Vein endothelial cell (primary cell): Measurements from ENCODE around the gene HACD4. TPM values are rescaled to one million over a fixed set of nuclear protein-coding genes. Genes with fewer than 3 reads are reported as not detected.

Experiments used
- total RNA-seq: library from RNA; depleted of rRNA; stranded (reverse); fragments of >200 nt; gene quantifications from 2 replicates; pipeline ENCODE4 v1.2.3, GENCODE V29; 2012

HACD4 gene, protein sequence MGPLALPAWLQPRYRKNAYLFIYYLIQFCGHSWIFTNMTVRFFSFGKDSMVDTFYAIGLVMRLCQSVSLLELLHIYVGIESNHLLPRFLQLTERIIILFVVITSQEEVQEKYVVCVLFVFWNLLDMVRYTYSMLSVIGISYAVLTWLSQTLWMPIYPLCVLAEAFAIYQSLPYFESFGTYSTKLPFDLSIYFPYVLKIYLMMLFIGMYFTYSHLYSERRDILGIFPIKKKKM
- 0.19 and 0.98 TPM in 2 replicates for total RNA-seq

DNA sequence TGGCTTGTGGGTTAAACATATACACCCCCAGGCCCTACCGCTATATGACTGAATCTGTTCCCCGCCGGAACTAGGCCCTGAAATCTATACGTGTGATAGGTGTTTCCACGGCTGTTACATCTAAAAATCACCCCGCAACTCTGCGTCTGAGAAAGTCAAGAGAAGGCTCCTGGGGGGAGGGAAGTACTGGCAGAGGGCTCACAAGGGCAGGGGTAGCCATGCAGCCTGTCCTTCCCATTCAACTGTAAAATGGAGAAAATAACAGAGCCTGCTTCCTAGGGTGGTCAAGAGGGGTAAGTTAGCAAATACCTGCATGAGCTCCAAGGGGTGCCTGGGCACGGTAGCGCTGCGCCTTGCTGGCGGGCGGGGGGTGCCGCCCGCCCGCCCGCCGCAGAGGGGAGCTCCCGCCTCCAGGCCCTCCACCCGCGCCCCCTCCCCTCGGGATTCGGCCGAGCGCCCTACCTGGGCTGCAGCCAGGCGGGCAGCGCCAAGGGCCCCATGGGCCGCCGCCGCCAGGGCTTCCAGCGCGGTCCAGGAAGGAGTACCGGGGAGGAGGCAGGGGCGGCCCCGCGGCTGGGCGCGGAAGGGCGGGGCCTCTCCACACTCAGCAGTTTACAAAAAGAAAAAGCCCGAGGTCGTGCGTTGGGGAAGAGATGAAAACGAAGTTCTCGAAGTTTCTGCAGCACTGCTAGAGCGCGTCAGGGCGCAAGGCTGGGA is at the start of gene HACD4:
Gene HACD4 (minus strand): TSS at position 550 of the 717 bp plus-strand sequence. CDS start 50 bp downstream, at position 500.

DNA sequence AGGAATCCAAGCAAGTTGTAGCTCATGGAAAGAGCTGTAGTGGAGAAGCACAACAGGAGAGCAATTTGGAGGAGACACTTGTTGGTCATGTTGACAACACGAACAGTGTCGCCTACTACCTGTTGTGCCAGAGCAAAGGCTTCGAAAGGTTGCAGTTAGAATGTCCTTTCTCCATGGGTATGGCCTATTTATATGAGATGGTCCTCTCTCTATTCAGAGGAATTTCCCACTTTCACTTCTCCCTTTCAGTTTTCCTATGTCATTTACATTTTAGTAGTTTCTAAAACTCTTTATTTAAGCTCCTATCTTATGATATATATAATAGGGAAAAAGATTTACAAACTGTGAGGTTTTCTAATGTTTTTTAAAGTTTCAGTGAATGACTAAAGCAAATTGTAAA is 46.3 kb upstream of the HACD4 start, which contains the start of gene IFNB1:
Gene IFNB1 (minus strand): TSS at position 162 of the 400 bp plus-strand sequence. CDS start 73 bp downstream, at position 89.

Other genes starting within 250 kb of the HACD4 start
- gene IFNB1, start 46.3 kb upstream of the HACD4 start, total RNA-seq = not detected in 2 replicates
- not detected in 2 replicates for gene IFNW1, start 110.2 kb upstream of the HACD4 start, total RNA-seq
- not detected in 2 replicates for gene IFNA21, start 135.0 kb upstream of the HACD4 start, total RNA-seq
- not detected in 2 replicates for gene IFNA4, start 155.9 kb upstream of the HACD4 start, total RNA-seq
- gene IFNA7, start 170.6 kb upstream of the HACD4 start, total RNA-seq = not detected in 2 replicates
- not detected in 2 replicates for gene IFNA10, start 175.5 kb upstream of the HACD4 start, total RNA-seq
- gene IFNA16, start 185.7 kb upstream of the HACD4 start, total RNA-seq = not detected in 2 replicates
- not detected in 2 replicates for gene IFNA17, start 196.6 kb upstream of the HACD4 start, total RNA-seq
- not detected in 2 replicates for gene IFNA14, start 208.4 kb upstream of the HACD4 start, total RNA-seq